ENCODE results near the gene MCF2L. TPM values are rescaled to one million over a fixed set of nuclear protein-coding genes. Genes with fewer than 3 reads are reported as not detected.

Gene MCF2L, protein sequence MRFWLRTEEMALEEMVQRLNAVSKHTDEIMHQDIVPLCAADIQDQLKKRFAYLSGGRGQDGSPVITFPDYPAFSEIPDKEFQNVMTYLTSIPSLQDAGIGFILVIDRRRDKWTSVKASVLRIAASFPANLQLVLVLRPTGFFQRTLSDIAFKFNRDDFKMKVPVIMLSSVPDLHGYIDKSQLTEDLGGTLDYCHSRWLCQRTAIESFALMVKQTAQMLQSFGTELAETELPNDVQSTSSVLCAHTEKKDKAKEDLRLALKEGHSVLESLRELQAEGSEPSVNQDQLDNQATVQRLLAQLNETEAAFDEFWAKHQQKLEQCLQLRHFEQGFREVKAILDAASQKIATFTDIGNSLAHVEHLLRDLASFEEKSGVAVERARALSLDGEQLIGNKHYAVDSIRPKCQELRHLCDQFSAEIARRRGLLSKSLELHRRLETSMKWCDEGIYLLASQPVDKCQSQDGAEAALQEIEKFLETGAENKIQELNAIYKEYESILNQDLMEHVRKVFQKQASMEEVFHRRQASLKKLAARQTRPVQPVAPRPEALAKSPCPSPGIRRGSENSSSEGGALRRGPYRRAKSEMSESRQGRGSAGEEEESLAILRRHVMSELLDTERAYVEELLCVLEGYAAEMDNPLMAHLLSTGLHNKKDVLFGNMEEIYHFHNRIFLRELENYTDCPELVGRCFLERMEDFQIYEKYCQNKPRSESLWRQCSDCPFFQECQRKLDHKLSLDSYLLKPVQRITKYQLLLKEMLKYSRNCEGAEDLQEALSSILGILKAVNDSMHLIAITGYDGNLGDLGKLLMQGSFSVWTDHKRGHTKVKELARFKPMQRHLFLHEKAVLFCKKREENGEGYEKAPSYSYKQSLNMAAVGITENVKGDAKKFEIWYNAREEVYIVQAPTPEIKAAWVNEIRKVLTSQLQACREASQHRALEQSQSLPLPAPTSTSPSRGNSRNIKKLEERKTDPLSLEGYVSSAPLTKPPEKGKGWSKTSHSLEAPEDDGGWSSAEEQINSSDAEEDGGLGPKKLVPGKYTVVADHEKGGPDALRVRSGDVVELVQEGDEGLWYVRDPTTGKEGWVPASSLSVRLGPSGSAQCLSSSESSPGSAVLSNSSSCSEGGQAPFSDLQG
- total RNA-seq = 1 to 10 TPM; 6.5 to 7.4 TPM

DNA sequence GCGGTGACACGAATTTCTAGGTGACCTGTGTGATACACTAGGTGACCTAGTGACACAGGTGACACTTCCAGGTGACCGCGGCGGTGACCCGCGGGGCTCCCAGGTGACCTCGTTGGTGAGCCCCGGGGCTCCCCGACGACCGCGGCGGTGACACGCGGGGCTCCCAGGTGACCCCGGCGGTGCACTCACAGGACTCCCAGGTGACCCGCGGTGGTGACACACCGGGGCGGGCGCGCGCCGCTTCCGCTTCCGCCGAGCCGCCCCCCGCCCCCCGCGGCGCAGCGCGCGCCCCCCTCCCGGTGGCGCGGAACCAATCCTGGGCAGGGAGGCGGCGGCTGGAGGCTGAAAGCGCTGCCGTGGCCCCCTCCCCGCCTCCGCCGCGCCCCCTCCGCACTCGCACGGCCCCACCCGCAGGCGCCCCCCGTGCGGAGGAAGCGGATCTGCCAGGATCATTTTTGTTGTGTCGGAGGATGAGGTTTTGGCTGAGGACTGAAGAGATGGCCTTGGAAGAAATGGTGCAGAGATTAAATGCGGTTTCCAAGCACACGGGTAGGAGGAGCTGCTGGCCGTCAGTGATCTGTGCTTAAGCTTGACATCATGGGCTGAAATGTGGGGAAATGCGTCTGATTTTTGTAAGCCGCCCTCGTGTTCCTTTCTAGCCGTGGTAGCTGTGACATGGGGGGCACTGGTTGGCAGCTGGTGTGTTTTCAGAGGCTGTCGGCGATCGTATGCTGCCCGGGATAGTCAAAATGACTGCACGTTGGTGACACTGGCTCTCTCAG, at the start of gene MCF2L:
Gene MCF2L, plus strand, starts transcription at position 305 of the 782 bp plus-strand sequence. Its CDS starts 166 bp downstream, at position 471.
- CTCF ChIA-PET = interaction anchor here (0.9 to 1.3 kb wide), 4 partner anchors 26 to 59 kb away, joined by 3 read pairs; no protein-coding TSS in a partner anchor
- Mint-ChIP-seq H3K27ac (peak within 1 kb of the TSS; percentile 74), H3K4me1 (ENCODE audit: low read depth) (peaks cover 25% of the 10 kb centered on the region), H3K4me3 (peak within 1 kb of the TSS; percentile 91), H3K36me3 (ENCODE audit: low read depth) (peaks cover 5% of the 10 kb centered on the region), H3K27me3 (ENCODE audit: low read depth) (no peaks in the 10 kb centered on the region), H3K9me3 (no peaks in the 10 kb centered on the region)
- peak; percentile 76 for DNase-seq
- intact Hi-C loops (cut with micrococcal nuclease) = loop anchor here (1.0 kb wide), 3 partner anchors 26 to 239 kb away; partner anchors contain the start of gene PCID2

DNA sequence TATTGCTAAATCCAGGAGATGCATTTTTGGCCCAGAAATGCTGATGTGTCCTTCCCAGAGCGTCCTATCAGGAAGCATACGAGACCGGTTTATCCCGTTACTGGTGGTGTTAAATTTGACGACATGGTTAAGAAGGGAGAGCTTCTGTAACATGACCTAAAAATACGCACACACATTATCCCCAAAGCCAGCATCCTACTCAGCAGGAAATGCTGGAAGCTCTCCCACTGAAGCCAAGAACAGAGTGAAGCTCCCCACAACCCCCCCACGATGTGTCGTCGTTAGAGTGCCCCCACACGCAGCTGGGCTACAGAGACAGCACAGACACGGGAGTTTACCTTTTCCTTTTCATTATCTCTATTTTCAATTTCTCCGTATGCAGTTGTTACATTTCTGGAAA, 45.1 kb upstream of the MCF2L start:
- Mint-ChIP-seq H3K27ac (no peak overlapping the region), H3K4me1 (ENCODE audit: low read depth) (no peaks in the 10 kb centered on the region)

DNA sequence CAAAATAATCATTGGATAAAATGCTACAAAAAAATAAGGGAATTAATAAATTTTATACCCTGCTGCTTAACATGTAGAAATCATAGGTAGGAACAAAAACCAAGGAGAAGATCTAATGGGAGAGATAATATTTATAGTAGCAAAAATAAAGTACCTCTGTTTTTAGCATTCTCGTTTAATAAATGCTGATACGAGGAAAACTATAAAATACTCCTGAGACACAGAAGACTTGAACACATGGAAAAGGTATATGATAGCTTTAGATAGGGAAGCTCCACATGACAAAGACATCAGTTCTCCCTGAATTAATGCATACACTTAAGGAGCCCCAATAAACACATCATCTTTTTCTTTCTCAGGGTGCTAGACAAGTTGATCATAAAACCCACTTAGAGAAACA, 44.6 kb upstream of the MCF2L start:
- H3K27me3 Mint-ChIP-seq (ENCODE audit: low read depth) = peaks cover 20% of the 10 kb centered on the region
- no peaks in the 10 kb centered on the region for H3K36me3 Mint-ChIP-seq (ENCODE audit: low read depth)
- no peaks in the 10 kb centered on the region for H3K4me1 Mint-ChIP-seq (ENCODE audit: low read depth)
- intact Hi-C loops (cut with micrococcal nuclease) = no loop called here
- H3K4me3 Mint-ChIP-seq = no peak overlapping the region
- CTCF ChIA-PET = no interaction called here
- no peak for DNase-seq
- H3K9me3 Mint-ChIP-seq = no peaks in the 10 kb centered on the region
- no peak overlapping the region for H3K27ac Mint-ChIP-seq

More for the DNA sequence above, 45.1 kb upstream of the MCF2L start:
- Mint-ChIP-seq H3K36me3 (ENCODE audit: low read depth) (no peaks in the 10 kb centered on the region), H3K9me3 (no peaks in the 10 kb centered on the region), H3K4me3 (no peak overlapping the region), H3K27me3 (ENCODE audit: low read depth) (peaks cover 16% of the 10 kb centered on the region)
- no peak for DNase-seq
- CTCF ChIA-PET = no interaction called here
- intact Hi-C loops (cut with micrococcal nuclease) = no loop called here

DNA sequence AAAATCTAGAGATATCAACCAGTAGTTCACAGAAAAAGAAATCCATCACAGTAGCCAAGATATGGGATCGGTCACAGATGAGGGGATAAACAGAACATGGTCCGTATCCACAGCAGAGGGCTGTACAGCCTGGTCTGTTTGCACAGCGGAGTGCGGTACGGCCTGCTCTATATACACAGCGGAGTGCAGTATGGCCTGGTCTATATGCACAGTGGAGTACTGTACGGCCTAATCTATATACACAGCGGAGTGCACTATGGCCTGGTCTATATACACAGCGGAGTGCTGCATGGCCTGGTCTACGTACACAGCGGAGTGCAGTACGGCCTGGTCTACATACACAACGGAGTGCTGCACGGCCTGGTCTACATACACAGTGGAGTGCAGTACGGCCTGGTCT, 43.0 kb upstream of the MCF2L start:
- Mint-ChIP-seq H3K36me3 (ENCODE audit: low read depth) (no peaks in the 10 kb centered on the region), H3K27me3 (ENCODE audit: low read depth) (peaks cover 29% of the 10 kb centered on the region), H3K9me3 (no peaks in the 10 kb centered on the region), H3K4me1 (ENCODE audit: low read depth) (no peaks in the 10 kb centered on the region), H3K4me3 (no peak overlapping the region), H3K27ac (no peak overlapping the region)
- DNase-seq = no peak
- CTCF ChIA-PET = no interaction called here
- intact Hi-C loops (cut with micrococcal nuclease) = no loop called here

DNA sequence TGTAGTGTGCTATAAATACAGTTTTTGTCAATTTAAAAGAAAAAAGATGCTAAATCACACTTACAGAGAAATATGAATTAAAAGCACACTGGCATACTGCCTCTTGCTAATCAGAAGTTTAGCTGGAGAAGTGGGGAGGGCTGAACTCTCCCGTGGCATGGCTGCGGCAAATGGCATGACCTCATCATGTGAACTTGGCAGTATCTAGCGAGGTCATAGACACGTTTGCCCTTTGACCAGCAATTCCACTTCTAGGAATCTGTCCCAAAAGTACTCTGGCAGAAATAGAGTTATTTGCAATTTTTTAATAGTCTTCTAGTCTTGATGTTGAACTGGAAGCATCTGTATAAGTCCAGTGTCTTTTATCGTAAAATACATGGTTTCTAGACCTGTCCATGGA, 42.0 kb upstream of the MCF2L start:
- no peak for DNase-seq
- Mint-ChIP-seq H3K27me3 (ENCODE audit: low read depth) (peaks cover 34% of the 10 kb centered on the region), H3K4me3 (no peak overlapping the region), H3K4me1 (ENCODE audit: low read depth) (no peaks in the 10 kb centered on the region), H3K27ac (no peak overlapping the region), H3K9me3 (no peaks in the 10 kb centered on the region), H3K36me3 (ENCODE audit: low read depth) (no peaks in the 10 kb centered on the region)
- CTCF ChIA-PET = no interaction called here
- intact Hi-C loops (cut with micrococcal nuclease) = no loop called here

- Mint-ChIP-seq H3K4me1 (ENCODE audit: low read depth) (no peaks in the 10 kb centered on the region), H3K36me3 (ENCODE audit: low read depth) (no peaks in the 10 kb centered on the region), H3K4me3 (no peak overlapping the region), H3K27me3 (ENCODE audit: low read depth) (peaks cover 35% of the 10 kb centered on the region), H3K27ac (no peak overlapping the region), H3K9me3 (no peaks in the 10 kb centered on the region)
- DNase-seq = no peak
- CTCF ChIA-PET = interaction anchor here (1.2 kb wide), 1 partner anchor 42 kb away, joined by 3 read pairs; no protein-coding TSS in a partner anchor
- intact Hi-C loops (cut with micrococcal nuclease) = no loop called here
These were observed 40.7 kb upstream of the MCF2L start for GRCh38 chr13:112928020-112928971.

- Mint-ChIP-seq H3K4me3 (no peak overlapping the region), H3K27ac (no peak overlapping the region), H3K36me3 (ENCODE audit: low read depth) (no peaks in the 10 kb centered on the region), H3K9me3 (no peaks in the 10 kb centered on the region), H3K27me3 (ENCODE audit: low read depth) (peaks cover 37% of the 10 kb centered on the region), H3K4me1 (ENCODE audit: low read depth) (no peaks in the 10 kb centered on the region)
- no peak for DNase-seq
- CTCF ChIA-PET = interaction anchor here (1.2 kb wide), 1 partner anchor 41 kb away, joined by 3 read pairs; no protein-coding TSS in a partner anchor
- intact Hi-C loops (cut with micrococcal nuclease) = no loop called here
These were observed 39.8 kb upstream of the MCF2L start for GRCh38 chr13:112928972-112929782.

DNA sequence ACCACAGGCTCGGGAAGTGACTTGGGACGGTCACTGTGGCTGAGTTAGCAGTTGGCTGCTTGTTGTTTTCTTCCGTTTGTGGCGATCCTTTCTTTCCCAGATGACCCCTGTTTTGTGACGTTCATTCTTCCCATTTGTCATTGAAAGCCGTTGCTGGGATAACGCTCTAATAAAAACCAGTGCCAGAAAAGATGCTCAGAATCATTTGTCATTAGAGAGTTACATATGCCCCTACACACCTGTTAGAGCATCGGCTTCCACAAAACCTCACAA, 39.3 kb upstream of the MCF2L start:
- Mint-ChIP-seq H3K4me3 (no peak overlapping the region), H3K27me3 (ENCODE audit: low read depth) (peaks cover 37% of the 10 kb centered on the region), H3K4me1 (ENCODE audit: low read depth) (no peaks in the 10 kb centered on the region), H3K36me3 (ENCODE audit: low read depth) (no peaks in the 10 kb centered on the region), H3K9me3 (no peaks in the 10 kb centered on the region), H3K27ac (no peak overlapping the region)
- CTCF ChIA-PET = no interaction called here
- no peak for DNase-seq
- intact Hi-C loops (cut with micrococcal nuclease) = no loop called here

DNA sequence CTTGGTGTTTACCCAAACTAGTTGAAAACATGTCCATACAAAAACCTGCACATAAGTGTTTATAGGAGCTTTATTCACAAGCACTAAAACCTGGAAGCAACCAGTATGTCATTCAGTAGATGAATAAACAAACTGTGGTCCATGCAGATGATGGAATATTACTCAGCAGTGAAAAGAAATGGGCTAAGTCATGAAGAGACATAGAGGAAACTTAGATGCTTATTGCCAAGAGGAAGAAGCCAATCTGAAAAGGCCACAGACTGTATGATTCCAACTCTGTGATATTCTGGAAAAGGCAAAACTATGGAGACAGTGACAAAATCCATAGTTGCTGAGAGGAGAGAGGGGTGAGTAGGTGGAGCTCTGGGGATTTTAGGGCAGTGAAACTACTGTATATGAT, 38.8 kb upstream of the MCF2L start:
- CTCF ChIA-PET = no interaction called here
- H3K4me3 Mint-ChIP-seq = no peak overlapping the region
- H3K9me3 Mint-ChIP-seq = no peaks in the 10 kb centered on the region
- H3K27ac Mint-ChIP-seq = no peak overlapping the region
- no peaks in the 10 kb centered on the region for H3K36me3 Mint-ChIP-seq (ENCODE audit: low read depth)
- no peak for DNase-seq
- no peaks in the 10 kb centered on the region for H3K4me1 Mint-ChIP-seq (ENCODE audit: low read depth)
- H3K27me3 Mint-ChIP-seq (ENCODE audit: low read depth) = peaks cover 37% of the 10 kb centered on the region
- intact Hi-C loops (cut with micrococcal nuclease) = no loop called here

- H3K27me3 Mint-ChIP-seq (ENCODE audit: low read depth) = peaks cover 37% of the 10 kb centered on the region
- CTCF ChIA-PET = no interaction called here
- H3K36me3 Mint-ChIP-seq (ENCODE audit: low read depth) = no peaks in the 10 kb centered on the region
- H3K27ac Mint-ChIP-seq = no peak overlapping the region
- no peak overlapping the region for H3K4me3 Mint-ChIP-seq
- no peaks in the 10 kb centered on the region for H3K9me3 Mint-ChIP-seq
- intact Hi-C loops (cut with micrococcal nuclease) = no loop called here
- no peak for DNase-seq
- no peaks in the 10 kb centered on the region for H3K4me1 Mint-ChIP-seq (ENCODE audit: low read depth)
These were observed 37.7 kb upstream of the MCF2L start for GRCh38 chr13:112931028-112931934.
